ENCODE measurements around the gene EML1. TPM values are rescaled to one million over a fixed set of nuclear protein-coding genes. Genes with fewer than 3 reads are reported as not detected.

Gene EML1
- total RNA-seq, 1 donor from 2014 or later: 33.3 TPM

- H3K27me3 ChIP-seq (ENCODE audit: low read depth): no peaks in the 10 kb centered on the region
- peak overlapping the region; percentile 45 for H3K27ac ChIP-seq (replicated peaks)
- DNase-seq: no peak
- intact Hi-C loops (cut with micrococcal nuclease): no loop called here
- H3K36me3 ChIP-seq: no peaks in the 10 kb centered on the region
- TF ChIP-seq, protein P1, sequence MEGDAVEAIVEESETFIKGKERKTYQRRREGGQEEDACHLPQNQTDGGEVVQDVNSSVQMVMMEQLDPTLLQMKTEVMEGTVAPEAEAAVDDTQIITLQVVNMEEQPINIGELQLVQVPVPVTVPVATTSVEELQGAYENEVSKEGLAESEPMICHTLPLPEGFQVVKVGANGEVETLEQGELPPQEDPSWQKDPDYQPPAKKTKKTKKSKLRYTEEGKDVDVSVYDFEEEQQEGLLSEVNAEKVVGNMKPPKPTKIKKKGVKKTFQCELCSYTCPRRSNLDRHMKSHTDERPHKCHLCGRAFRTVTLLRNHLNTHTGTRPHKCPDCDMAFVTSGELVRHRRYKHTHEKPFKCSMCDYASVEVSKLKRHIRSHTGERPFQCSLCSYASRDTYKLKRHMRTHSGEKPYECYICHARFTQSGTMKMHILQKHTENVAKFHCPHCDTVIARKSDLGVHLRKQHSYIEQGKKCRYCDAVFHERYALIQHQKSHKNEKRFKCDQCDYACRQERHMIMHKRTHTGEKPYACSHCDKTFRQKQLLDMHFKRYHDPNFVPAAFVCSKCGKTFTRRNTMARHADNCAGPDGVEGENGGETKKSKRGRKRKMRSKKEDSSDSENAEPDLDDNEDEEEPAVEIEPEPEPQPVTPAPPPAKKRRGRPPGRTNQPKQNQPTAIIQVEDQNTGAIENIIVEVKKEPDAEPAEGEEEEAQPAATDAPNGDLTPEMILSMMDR (IDR thresholded peaks at IDR 0.05; ENCODE audit: borderline replicate concordance): no peak
- no peak overlapping the region for H3K4me3 ChIP-seq
- H3K4me1 ChIP-seq: peaks cover 50% of the 10 kb centered on the region
- no peaks in the 10 kb centered on the region for H3K9me3 ChIP-seq (replicated peaks)
Measured at GRCh38 chr14:99871771-99872170, 78.6 kb downstream of the EML1 start.

GRCh38 chr14:99872786-99873440, 79.7 kb downstream of the EML1 start:
- TF ChIP-seq, protein P1 (IDR thresholded peaks at IDR 0.05; ENCODE audit: borderline replicate concordance): no peak
- Histone ChIP-seq H3K27me3 (ENCODE audit: low read depth) (no peaks in the 10 kb centered on the region), H3K9me3 (replicated peaks) (no peaks in the 10 kb centered on the region), H3K4me3 (no peak overlapping the region), H3K4me1 (peaks cover 44% of the 10 kb centered on the region), H3K27ac (replicated peaks) (no peak overlapping the region), H3K36me3 (no peaks in the 10 kb centered on the region)
- DNase-seq: no peak
- intact Hi-C loops (cut with micrococcal nuclease): no loop called here

- TF ChIP-seq, protein P1 (IDR thresholded peaks at IDR 0.05; ENCODE audit: borderline replicate concordance): no peak
- no peak overlapping the region for H3K4me3 ChIP-seq
- no peak overlapping the region for H3K27ac ChIP-seq (replicated peaks)
- H3K4me1 ChIP-seq: peaks cover 43% of the 10 kb centered on the region
- H3K27me3 ChIP-seq (ENCODE audit: low read depth): no peaks in the 10 kb centered on the region
- intact Hi-C loops (cut with micrococcal nuclease): no loop called here
- H3K36me3 ChIP-seq: no peaks in the 10 kb centered on the region
- DNase-seq: no peak
- no peaks in the 10 kb centered on the region for H3K9me3 ChIP-seq (replicated peaks)
Measured at GRCh38 chr14:99873653-99874052, 80.4 kb downstream of the EML1 start.

DNA sequence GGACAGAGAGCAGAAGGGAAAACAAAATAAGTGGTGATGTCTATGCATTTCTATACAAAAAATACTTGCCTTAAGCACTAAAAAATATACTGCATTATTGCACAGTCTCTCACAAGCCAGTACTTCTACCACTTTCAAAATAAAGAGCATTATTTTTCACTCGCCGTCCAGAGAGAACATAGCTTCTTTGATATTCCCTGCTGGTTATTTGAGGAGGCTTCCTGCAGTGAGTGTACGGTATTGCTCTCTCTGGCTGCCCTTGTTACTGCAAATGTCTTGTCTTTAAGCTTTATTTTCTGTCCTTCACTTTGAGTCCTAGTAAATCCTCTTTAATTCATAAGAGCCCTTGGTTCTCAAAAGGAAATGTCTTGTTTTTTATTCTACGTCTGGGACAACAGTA, 81.1 kb downstream of the EML1 start:
- Histone ChIP-seq H3K27me3 (ENCODE audit: low read depth) (no peaks in the 10 kb centered on the region), H3K4me1 (peaks cover 50% of the 10 kb centered on the region), H3K4me3 (no peak overlapping the region), H3K27ac (replicated peaks) (no peak overlapping the region), H3K36me3 (no peaks in the 10 kb centered on the region), H3K9me3 (replicated peaks) (no peaks in the 10 kb centered on the region)
- TF ChIP-seq, protein P1 (IDR thresholded peaks at IDR 0.05; ENCODE audit: borderline replicate concordance): no peak
- no peak for DNase-seq
- intact Hi-C loops (cut with micrococcal nuclease): no loop called here

- Histone ChIP-seq H3K9me3 (replicated peaks) (no peaks in the 10 kb centered on the region), H3K4me3 (no peak overlapping the region), H3K4me1 (peaks cover 59% of the 10 kb centered on the region), H3K27me3 (ENCODE audit: low read depth) (no peaks in the 10 kb centered on the region), H3K27ac (replicated peaks) (no peak overlapping the region), H3K36me3 (no peaks in the 10 kb centered on the region)
- intact Hi-C loops (cut with micrococcal nuclease): no loop called here
- DNase-seq: no peak
- TF ChIP-seq, protein P1 (IDR thresholded peaks at IDR 0.05; ENCODE audit: borderline replicate concordance): no peak
Measured at GRCh38 chr14:99875421-99875820, 82.2 kb downstream of the EML1 start.
